RKO (cell line): ENCODE data around the gene ADCY1.

Experiments used
- DNase-seq: peaks from one replicate; pipeline ENCODE4 v3.0.0-alpha.2; 2016; ENCODE audit warnings: low spot score

ADCY1 gene

DNA sequence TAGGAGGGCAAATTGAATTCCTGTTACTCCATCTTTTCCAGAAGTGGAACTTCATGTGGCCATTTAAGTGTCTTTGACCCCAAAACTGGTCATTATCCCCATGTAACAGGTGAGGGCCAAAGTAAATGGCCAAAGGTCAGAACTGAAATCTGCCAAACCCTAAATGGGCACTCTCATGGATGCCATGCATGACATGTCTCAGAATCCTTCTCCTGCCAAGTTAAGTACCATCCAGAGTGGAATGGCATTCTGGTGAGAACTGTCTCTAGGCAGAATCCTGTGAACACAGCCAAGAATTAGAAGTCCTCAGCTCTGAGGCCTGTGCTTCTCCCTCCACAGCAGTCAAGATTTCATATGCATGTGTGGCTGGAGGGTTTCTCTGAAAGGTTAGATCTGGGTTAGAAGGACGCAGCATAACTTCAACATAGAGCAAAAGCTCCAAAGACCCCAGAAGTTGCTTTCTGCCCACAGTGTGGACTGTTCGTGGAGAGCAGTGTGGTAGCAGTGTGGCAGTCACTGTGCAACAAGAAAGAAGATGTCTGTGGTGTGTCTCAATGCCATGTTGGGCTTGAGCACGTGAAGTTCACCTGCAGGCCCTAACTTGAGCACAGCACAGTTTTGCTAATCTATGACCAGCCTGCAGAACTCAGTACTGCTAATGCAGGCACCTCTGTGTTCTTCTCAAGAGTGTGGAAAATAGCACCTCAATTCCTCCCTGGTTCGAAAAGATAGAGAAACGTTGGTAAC lies 121.3 kb downstream of the ADCY1 start:
- DNase-seq, result no peak

- DNase-seq, result no peak
These were observed 122.3 kb downstream of the ADCY1 start for GRCh38 chr7:45696476-45696875.

DNA sequence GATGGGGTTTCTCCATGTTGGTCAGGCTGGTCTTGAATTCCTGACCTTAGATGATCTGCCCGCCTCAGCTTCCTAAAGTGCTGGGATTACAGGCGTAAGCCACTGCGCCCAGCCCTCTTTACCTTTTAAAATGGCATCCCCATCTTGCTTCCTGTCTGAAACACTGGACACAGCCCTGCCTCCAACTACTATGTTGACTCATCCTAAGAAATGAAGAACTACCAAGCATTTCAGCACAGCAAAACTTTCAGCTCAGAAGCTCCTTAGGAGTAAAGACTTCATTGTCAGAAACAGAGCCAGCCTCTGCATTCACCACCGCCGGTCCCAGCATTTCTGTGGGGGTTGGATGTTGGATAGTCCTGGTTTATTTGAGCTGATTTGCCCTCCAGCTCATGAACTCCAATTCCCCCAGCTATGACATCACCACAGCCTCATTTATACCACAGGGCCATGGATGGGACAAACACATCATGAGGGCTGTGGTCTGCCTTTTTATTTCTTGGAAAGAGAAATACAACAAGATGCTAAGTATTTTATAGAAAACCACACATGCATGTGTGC lies 123.5 kb downstream of the ADCY1 start:
- DNase-seq, result no peak

GRCh38 chr7:45698303-45699014 lies 124.3 kb downstream of the ADCY1 start:
- no peak for DNase-seq

DNA sequence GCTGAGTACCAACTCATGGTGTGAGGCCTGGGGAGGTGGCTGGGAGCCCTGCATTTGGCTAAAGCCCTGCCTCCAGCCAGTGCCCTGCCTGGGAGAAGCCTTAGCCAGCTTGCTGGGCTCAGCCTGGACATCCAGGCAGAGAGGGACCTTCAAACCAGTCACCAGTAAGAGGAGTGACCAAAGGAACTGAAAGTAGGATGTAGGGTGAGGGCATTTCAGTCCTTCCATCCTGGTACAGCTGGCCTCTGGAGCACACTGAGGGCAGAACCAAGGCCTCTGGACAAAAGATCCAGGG lies 124.8 kb downstream of the ADCY1 start:
- DNase-seq, result no peak

DNA sequence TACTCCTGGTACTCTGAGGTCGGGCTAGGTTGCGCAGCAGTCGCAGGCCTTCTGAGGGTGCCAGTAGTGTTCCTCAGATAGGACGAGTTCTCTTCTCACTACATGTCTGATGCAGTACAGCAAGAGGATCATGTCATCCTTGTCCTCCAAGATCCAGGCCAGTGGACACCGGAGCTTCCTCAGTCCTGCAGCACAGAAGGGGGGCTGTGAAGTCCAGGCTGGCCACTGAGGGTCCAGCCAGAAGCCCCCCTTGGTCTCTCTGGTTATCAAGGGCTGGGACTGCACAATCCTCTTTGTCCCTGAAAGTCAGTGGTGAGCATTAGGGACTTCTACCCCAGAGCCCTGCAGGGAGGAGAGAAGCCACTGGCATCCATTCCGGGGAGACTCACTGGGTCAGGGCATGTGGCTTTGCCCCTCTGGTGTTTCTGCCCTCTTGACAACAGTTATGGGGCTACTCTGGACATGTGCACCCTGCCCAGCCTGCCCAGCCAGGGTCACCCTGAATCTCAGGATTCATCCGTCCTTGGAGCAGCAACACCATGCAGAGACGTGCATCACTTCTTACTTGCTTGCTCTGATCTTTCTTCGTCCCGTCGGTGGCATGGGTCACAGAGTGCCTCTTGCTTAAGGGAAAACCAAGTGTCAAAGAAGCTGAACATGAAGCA lies 125.7 kb downstream of the ADCY1 start:
- no peak for DNase-seq

- no peak for DNase-seq
These were observed 126.4 kb downstream of the ADCY1 start for GRCh38 chr7:45700556-45700955.

- DNase-seq, result no peak
These were observed 127.7 kb downstream of the ADCY1 start for GRCh38 chr7:45701701-45702510.

DNA sequence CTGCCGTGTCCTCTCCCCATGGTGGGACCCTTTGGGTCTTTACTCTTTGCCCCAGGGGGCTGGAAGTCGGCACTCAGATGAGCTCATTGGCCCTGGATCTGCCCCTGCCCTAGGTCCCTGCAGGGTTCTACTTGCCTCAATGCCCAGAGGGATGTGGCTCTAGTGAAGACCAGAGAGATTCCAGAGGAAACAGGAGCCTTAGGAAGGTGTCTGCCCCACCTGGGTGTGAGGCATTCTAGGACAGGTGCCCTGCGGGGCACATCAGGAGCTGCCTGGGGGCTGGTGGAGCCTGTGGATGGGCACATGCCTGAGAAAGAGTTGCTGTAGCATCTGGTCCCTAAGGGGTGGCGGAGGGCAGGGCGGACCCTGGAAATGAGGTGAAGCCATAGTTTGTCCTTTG lies 128.6 kb downstream of the ADCY1 start:
- DNase-seq, result no peak

GRCh38 chr7:45703373-45703821 lies 129.2 kb downstream of the ADCY1 start:
- no peak for DNase-seq

DNA sequence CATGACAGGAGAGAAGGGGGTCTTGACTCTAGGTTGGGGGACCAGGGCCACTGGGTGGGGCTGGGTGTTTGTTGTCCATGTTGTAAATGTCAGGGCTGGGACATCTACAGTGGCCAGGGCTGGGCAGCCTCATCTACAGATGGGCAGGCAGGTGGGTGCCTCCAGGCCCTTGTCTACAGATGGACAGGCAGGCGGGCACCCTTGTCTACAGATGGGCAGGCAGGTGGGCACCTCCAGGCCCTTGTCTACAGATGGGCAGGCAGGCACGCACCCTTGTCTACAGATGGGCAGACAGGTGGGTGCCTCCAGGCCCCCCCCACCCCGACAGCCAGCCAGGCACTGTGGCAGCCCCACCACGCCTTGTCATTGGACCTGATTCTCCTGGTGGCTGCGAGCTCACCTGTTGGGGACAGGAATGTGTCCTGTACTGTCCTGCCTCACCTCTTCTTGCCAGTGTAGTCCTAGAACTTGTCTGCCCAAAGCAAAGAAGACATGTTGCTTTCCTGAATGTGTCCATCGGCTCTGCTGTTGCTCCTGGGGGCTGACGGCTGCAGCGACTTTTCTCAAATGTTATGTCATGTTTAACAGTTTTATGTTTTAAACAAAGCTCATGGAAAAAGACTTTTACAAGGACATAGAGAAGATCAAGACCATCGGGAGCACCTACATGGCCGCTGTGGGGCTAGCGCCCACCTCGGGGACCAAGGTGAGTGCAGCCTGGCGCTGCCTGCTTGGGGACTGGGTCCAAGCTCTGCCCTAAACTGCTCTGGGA lies 129.9 kb downstream of the ADCY1 start:
- DNase-seq, result no peak

GRCh38 chr7:45704683-45705016 lies 130.5 kb downstream of the ADCY1 start:
- no peak for DNase-seq

DNA sequence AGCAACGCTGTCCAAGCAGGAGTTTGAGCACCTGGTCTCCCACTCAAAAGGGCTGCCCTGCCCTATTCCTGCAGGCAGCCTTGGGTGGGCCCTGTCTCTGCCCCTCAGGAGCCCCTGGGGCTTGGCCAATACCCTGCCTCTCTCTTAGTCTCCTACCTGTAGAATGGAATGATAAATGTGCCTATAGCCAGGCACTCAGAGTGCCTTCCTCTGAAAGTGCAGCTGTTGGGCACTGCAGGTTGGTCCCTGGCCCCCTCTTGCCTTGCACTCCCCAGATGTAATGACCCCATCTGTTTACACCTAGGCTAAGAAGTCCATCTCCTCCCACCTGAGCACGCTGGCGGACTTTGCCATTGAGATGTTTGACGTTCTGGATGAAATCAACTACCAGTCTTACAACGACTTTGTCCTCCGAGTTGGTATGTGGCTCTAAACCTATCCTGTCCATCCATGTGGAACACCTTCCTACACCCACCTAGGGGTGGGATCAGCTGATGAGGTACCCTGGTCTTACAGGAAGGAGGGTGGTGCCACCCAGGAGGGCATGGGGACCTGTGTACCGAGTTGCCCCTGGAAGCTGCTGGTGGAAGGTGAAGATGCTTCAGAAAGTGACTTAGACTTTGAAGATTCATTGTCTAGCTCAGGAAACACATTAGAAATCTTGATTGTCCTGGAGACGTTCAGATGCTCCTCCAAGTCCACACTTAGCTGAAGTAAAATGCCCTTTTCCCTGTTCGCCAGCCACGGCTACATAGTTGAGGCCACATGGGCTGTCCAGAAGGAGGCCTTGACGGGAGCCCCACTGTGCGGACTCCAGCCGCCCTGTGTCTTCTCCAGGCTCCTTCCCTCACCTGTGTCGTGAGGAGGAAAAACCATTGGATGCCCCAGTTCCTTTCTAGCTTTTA lies 134.1 kb downstream of the ADCY1 start:
- DNase-seq, result no peak

DNA sequence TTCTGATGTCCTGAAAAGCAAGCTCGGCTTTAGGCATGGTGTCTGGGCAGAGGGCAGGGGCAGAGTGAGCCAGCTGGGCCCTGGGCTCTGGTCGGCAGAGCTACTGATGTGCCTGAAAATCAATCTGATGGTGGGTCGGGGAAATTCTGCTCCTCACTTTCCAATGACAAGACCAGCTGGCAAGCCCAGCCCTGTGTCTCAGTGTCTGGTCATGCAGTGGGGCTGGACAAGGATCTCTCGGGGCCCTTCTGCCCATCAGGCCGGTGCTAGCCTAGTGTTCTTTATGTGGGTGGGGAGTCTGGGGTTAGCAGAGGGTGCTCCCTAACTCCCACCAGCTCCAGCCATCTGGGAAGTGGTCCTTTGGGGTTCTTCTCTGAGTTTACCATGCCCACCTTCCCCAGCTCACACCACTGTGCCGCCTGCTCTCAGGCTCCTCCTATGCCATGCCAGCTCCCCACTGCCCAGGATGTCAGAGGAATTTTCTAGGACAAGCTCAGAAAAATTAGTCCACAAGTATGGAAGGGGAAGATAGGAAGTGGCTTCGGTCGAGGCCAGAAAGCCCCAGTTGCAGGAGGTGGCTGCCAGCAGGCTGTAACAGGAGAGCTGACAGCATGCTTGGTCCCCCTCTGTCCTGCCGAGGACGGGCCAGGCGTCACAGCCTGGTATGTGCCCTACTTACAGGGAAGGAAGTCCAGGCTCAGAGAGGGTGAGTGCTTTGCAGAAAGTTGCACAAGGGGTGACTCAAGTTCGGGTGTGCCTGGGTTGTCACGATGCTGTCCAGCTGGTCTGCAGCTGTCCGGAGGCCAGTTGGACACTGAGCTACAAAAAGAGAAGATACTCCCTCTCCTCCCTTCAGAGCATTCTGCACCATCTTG lies 135.2 kb downstream of the ADCY1 start:
- no peak for DNase-seq

- DNase-seq, result no peak
These were observed 136.3 kb downstream of the ADCY1 start for GRCh38 chr7:45710271-45711160.

DNA sequence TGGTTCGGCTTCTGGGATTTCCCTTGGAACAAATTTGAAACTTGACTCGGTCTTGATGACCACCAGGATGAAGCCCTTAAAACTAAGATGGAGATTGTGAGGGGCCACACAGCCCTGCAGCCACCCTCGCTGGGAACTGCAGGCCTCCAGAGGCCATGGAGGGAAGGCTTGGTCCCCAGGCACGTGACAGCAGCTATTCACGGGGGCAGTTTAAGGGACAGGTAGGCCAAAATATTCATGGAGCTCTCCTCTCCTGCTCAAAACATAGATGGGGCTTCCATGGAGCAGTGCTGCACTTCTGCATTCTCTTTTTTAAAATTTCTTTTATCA lies 137.0 kb downstream of the ADCY1 start:
- DNase-seq, result no peak

GRCh38 chr7:45712057-45712689 lies 138.0 kb downstream of the ADCY1 start:
- DNase-seq, result no peak
